Fibroblast of skin of left biceps (primary cell): ENCODE results near the gene CDR2.

Source experiments
- DNase-seq, 2 experiments: peaks; one replicate each; pipeline ENCODE4 v3.0.0-alpha.2; 2013; ENCODE audit warnings: low read depth in 2 of 2

CDR2 gene

GRCh38 chr16:22324787-22325597 lies 49.4 kb downstream of the CDR2 start:
- no peak for DNase-seq

GRCh38 chr16:22323959-22324786 lies 50.2 kb downstream of the CDR2 start:
- no peak for DNase-seq

- DNase-seq: no peak
Observed at GRCh38 chr16:22323173-22323958, 51.1 kb downstream of the CDR2 start.

DNA sequence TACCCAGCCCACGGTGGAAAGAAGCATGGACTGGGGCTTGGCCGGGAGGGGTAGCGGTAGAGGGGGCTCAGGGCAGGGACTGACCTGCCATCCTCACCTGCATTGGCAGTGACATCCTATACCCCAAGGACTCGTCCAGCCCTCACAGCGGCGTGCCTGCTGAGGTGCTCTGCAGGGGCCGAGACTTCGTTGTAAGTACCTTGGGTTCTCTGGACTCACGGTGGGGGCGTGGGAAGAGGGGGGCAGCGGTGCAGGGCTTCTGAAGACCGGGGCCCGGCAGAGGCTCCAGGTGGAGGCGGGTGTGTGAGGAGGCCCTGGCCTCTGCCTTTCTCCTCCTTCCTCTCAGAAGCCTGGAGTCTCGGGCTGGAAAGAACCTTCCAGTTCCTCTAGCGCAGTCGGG lies 51.7 kb downstream of the CDR2 start:
- DNase-seq: no peak

- DNase-seq: no peak
Observed at GRCh38 chr16:22322021-22322471, 52.4 kb downstream of the CDR2 start.

GRCh38 chr16:22321340-22322001 lies 52.9 kb downstream of the CDR2 start:
- peak; percentile 19 to 22 for DNase-seq

GRCh38 chr16:22320572-22321339 lies 53.7 kb downstream of the CDR2 start:
- no peak for DNase-seq

GRCh38 chr16:22318690-22319358 lies 55.6 kb downstream of the CDR2 start:
- DNase-seq: no peak

- DNase-seq: no peak
Observed at GRCh38 chr16:22317625-22318024, 56.8 kb downstream of the CDR2 start.

DNA sequence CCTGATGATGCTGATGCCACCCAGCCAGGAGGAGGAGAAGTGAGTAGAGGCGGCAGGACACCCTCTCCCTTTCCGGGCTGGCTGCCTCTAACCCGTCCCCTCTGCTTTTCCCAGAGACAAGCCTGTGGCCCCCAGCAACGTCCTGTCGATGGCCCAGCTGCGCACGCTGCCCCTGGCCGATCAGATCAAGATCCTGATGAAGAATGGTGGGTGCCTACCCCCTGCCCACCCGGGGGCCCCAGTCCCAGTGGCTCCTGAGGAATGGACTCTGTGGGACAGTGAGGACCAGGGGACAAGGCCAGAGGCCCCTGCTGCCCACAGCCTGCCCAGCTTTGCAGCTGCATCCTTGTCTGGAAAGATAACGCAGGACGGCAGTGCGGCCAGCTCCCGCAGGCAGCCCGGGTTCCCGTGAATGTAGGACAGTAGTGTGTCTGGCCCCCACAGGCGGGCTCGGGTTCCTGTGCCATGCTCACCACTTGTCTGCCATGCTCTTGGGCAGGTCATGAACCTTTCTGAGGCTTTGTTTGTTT lies 57.4 kb downstream of the CDR2 start:
- no peak for DNase-seq

- DNase-seq: no peak
Observed at GRCh38 chr16:22316411-22316811, 58.0 kb downstream of the CDR2 start.

DNA sequence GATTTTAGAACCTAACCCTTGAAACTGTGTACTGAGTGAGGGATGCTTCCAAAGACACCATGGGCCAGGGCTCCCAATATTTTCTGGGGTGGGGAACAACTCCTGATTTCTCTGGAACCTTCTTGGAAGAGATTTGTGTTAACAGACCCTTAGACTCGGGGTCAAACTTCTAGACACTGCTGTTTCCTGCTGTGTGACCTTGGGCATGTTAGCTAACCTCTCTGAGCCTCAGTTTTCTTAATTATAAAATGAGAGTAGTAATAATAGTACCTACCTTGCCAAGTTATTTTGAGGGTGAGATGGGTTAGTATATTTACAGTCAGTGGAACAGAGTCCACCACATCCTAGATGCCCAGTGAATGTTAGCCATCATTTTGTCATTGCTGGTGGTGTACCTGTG lies 58.4 kb downstream of the CDR2 start:
- DNase-seq: no peak

GRCh38 chr16:22314661-22315626 lies 59.5 kb downstream of the CDR2 start:
- DNase-seq: no peak

- DNase-seq: no peak
Observed at GRCh38 chr16:22313876-22314470, 60.4 kb downstream of the CDR2 start.

GRCh38 chr16:22312897-22313781 lies 61.3 kb downstream of the CDR2 start:
- DNase-seq: no peak

GRCh38 chr16:22311520-22311919 lies 62.9 kb downstream of the CDR2 start:
- DNase-seq: no peak

GRCh38 chr16:22308824-22309520 lies 65.4 kb downstream of the CDR2 start:
- no peak for DNase-seq
